GM23248 (cell line): Measurements from ENCODE around the gene STRIP2.

ENCODE experiments used
- EZH2 ChIP-seq: fragments of 200-600 bp; sonication (generic); IDR thresholded peaks from 2 replicates; pipeline ENCODE4 v1.6.1; 2018; ENCODE audit warnings: antibody characterized with exemption, mild to moderate bottlenecking; ENCODE audit not compliant: insufficient read depth, poor library complexity, severe bottlenecking
- EZH2phosphoT487 ChIP-seq: fragments of 200-600 bp; sonication (generic); IDR thresholded peaks from 2 replicates; pipeline ENCODE4 v1.6.1; 2018; ENCODE audit warnings: antibody characterized with exemption, moderate library complexity, mild to moderate bottlenecking, low read depth; ENCODE audit not compliant: insufficient read depth

- TF ChIP-seq EZH2phosphoT487, result no peak
- TF ChIP-seq EZH2, result no peak
Observed at GRCh38 chr7:129438839-129439651, 4.8 kb downstream of the STRIP2 start.
